ENCODE results near the gene MORN4. TPM values are rescaled to one million over a fixed set of nuclear protein-coding genes. Genes with fewer than 3 reads are reported as not detected.
A peak's percentile ranks its signal among the peaks of the same experiment; 100 is the strongest.

Gene MORN4
- total and polyA plus RNA-seq, 9 of the 15 experiments (the other 6 are each of a cell fraction or from before 2014, with no cell fraction given) = 8.3 to 23.9 (median 11.7) TPM

GRCh38 chr10:97648562-97649404, 15.5 kb upstream of the MORN4 start (continued):
- TF ChIP-seq ZNF592 (IDR thresholded peaks at IDR 0.05) = peak; percentile 66; the same call in 1 of the 2 replicates
- TF ChIP-seq MTA2 (IDR thresholded peaks at IDR 0.05; ENCODE audit: low read depth) = no peak
- no peak for TF ChIP-seq PCBP2 (IDR thresholded peaks at IDR 0.05; ENCODE audit: low read depth, low read length, poor library complexity, severe bottlenecking)
- TF ChIP-seq CREB1 (IDR thresholded peaks at IDR 0.05) = no peak
- no peak for TF ChIP-seq CREB1 (CRISPR knock-in tag; IDR thresholded peaks at IDR 0.05)
- TF ChIP-seq ZNF699 (CRISPR knock-in tag; IDR thresholded peaks at IDR 0.05; ENCODE audit: insufficient replicate concordance) = no peak
- no peak for TF ChIP-seq ZFP36 (IDR thresholded peaks at IDR 0.05; ENCODE audit: low read depth, low read length, partially characterized antibody)
- peak; percentile 86 for TF ChIP-seq JUND (IDR thresholded peaks at IDR 0.05; ENCODE audit: borderline replicate concordance, low read depth, low read length)
- TF ChIP-seq JUND (tag; IDR thresholded peaks at IDR 0.05; ENCODE audit: borderline replicate concordance, low read depth, low read length) = peak; percentile 66; the same call in 2 of the 3 replicates
- TF ChIP-seq ZBTB1 (CRISPR knock-in tag; IDR thresholded peaks at IDR 0.05; ENCODE audit: borderline replicate concordance, low read depth) = no peak
- no peak; the same call in 1 of the 2 replicates for TF ChIP-seq RAD51 (IDR thresholded peaks at IDR 0.05; ENCODE audit: borderline replicate concordance, low read depth)
- TF ChIP-seq JUNB (CRISPR knock-in tag; conservative IDR thresholded peaks at IDR 0.05) = no peak
- TF ChIP-seq LARP7 (IDR thresholded peaks at IDR 0.05) = no peak
- TF ChIP-seq MEF2D (tag; conservative IDR thresholded peaks at IDR 0.05; ENCODE audit: low read depth) = no peak
- no peak for TF ChIP-seq HMG20B (CRISPR knock-in tag; IDR thresholded peaks at IDR 0.05)
- no peak for TF ChIP-seq RNF219 (CRISPR knock-in tag; IDR thresholded peaks at IDR 0.05)
- TF ChIP-seq DDX20 (tag; IDR thresholded peaks at IDR 0.05; ENCODE audit: low read depth) = no peak
- TF ChIP-seq HDAC8 (tag; IDR thresholded peaks at IDR 0.05) = no peak
- peak; percentile 92 for TF ChIP-seq FOSL1 (tag; conservative IDR thresholded peaks at IDR 0.05)
- TF ChIP-seq SRSF3 (IDR thresholded peaks at IDR 0.05; ENCODE audit: insufficient read depth, low read length) = no peak
- no peak for TF ChIP-seq ZNF785 (CRISPR knock-in tag; IDR thresholded peaks at IDR 0.05)
